ENCODE measurements around the gene TCAP.

- TF ChIP-seq CTCF (conservative IDR thresholded peaks at IDR 0.05 in 1 of 2, IDR thresholded peaks at IDR 0.05 in 1 of 2; ENCODE audit: low read depth in 1 of 2, low read length in 2 of 2) = no peak
- TF ChIP-seq EZH2 (IDR thresholded peaks at IDR 0.05; ENCODE audit: low read length, missing control alignments) = no peak
Measured at GRCh38 chr17:39640591-39641031, 24.5 kb upstream of the TCAP start.

Data from fibroblast of lung (primary cell).